ENCODE data around the gene KRT84.

KRT84 gene

DNA sequence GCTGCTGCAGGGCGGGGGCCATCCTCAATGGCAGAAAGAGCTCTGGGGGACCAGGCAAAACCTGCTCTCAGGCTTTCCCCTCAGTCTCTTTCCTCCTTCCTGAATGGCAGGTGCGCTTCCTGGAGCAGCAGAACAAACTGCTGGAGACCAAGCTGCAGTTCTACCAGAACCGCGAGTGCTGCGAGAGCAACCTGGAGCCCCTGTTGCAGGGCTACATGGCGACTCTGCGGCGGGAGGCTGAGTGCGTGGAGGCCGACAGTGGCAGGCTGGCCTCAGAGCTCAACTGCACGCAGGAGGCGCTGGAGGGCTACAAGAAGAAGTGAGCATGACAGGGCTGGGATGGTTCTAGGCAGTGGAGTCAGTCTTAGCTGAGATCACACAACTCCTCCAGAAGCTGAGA, 41.3 kb downstream of the KRT84 start:
- Histone ChIP-seq H3K4me1 (ENCODE audit: control insufficient read depth, insufficient read depth, low read length) (peaks cover under 1% of the 10 kb centered on the region; the same call in 1 of the 2 replicates), H3K36me3 (ENCODE audit: control insufficient read depth in 2 of 2, insufficient read depth in 1 of 2, low read length in 2 of 2) (no peaks in the 10 kb centered on the region), H3K27ac (ENCODE audit: extremely low read depth, low read depth, low read length) (no peak overlapping the region), H3K9me3 (ENCODE audit: control insufficient read depth, insufficient read depth, low read depth, low read length) (no peaks in the 10 kb centered on the region), H3K4me3 (ENCODE audit: low read depth, low read length) (no peak overlapping the region)
- ChIA-PET CTCF (interaction anchor here (0.7 to 1.9 kb wide), 5 partner anchors 18 to 530 kb away, joined by 3 to 8 read pairs (median 5); no protein-coding TSS in a partner anchor), POLR2A (interaction anchor here (1.1 kb wide), 1 partner anchor 17 kb away, joined by 4 read pairs; no protein-coding TSS in a partner anchor)
- no peak for TF ChIP-seq ZNF133 (tag by site-specific recombination; IDR thresholded peaks at IDR 0.05)
- TF ChIP-seq ZNF10 (tag by site-specific recombination; IDR thresholded peaks at IDR 0.05): no peak
- no peak for TF ChIP-seq ZNF350 (tag by site-specific recombination; IDR thresholded peaks at IDR 0.05)
- no peak for TF ChIP-seq ZNF239 (tag by site-specific recombination; IDR thresholded peaks at IDR 0.05)
- TF ChIP-seq ZSCAN30 (tag by site-specific recombination; IDR thresholded peaks at IDR 0.05): no peak
- no peak for TF ChIP-seq SCRT1 (tag by site-specific recombination; IDR thresholded peaks at IDR 0.05; ENCODE audit: borderline replicate concordance)
- TF ChIP-seq, protein P1, sequence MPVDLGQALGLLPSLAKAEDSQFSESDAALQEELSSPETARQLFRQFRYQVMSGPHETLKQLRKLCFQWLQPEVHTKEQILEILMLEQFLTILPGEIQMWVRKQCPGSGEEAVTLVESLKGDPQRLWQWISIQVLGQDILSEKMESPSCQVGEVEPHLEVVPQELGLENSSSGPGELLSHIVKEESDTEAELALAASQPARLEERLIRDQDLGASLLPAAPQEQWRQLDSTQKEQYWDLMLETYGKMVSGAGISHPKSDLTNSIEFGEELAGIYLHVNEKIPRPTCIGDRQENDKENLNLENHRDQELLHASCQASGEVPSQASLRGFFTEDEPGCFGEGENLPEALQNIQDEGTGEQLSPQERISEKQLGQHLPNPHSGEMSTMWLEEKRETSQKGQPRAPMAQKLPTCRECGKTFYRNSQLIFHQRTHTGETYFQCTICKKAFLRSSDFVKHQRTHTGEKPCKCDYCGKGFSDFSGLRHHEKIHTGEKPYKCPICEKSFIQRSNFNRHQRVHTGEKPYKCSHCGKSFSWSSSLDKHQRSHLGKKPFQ (tag by site-specific recombination; IDR thresholded peaks at IDR 0.05): no peak
- TF ChIP-seq ZNF501 (tag by site-specific recombination; IDR thresholded peaks at IDR 0.05): no peak

DNA sequence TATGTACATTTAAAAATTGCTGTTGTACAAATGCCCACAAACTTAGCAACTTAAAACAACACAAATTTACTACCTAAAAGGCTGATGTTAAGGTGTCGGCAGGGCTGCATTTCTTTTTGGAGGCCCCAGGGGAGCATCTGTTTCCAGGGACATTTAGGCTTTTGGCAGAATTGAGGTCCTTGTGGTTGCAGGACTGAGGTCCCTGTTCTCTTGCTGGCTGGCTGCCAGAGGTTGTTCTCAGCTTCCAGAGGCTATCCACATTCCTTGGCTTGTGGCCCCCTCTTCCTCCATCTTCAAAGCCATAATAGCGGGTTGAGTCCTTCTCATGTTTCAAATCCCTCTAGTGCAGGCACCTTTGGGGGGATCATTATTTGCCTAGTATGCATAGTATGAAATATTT, 41.9 kb downstream of the KRT84 start:
- Histone ChIP-seq H3K4me1 (ENCODE audit: control insufficient read depth, insufficient read depth, low read length) (no peaks in the 10 kb centered on the region), H3K36me3 (ENCODE audit: control insufficient read depth in 2 of 2, insufficient read depth in 1 of 2, low read length in 2 of 2) (no peaks in the 10 kb centered on the region), H3K9me3 (ENCODE audit: control insufficient read depth, insufficient read depth, low read depth, low read length) (no peaks in the 10 kb centered on the region), H3K27ac (ENCODE audit: extremely low read depth, low read depth, low read length) (no peak overlapping the region), H3K4me3 (ENCODE audit: low read depth, low read length) (no peak overlapping the region)
- POLR2A ChIA-PET: interaction anchor here (1.1 kb wide), 1 partner anchor 16 kb away, joined by 4 read pairs; no protein-coding TSS in a partner anchor
- CTCF ChIA-PET: interaction anchor here (1.9 kb wide), 1 partner anchor 18 kb away, joined by 5 read pairs; no protein-coding TSS in a partner anchor
- TF ChIP-seq ZNF837 (tag by site-specific recombination; IDR thresholded peaks at IDR 0.05): no peak
- peak; percentile 40 for TF ChIP-seq SETDB1 (IDR thresholded peaks at IDR 0.05; ENCODE audit: insufficient read length, low read length)

- Histone ChIP-seq H3K4me1 (ENCODE audit: control insufficient read depth, insufficient read depth, low read length) (no peaks in the 10 kb centered on the region), H3K9me3 (ENCODE audit: control insufficient read depth, insufficient read depth, low read depth, low read length) (no peaks in the 10 kb centered on the region), H3K36me3 (ENCODE audit: control insufficient read depth in 2 of 2, insufficient read depth in 1 of 2, low read length in 2 of 2) (no peaks in the 10 kb centered on the region), H3K27ac (ENCODE audit: extremely low read depth, low read depth, low read length) (no peak overlapping the region), H3K4me3 (ENCODE audit: low read depth, low read length) (no peak overlapping the region)
- POLR2A ChIA-PET: no interaction called here
- TF ChIP-seq ZNF701 (tag by site-specific recombination; IDR thresholded peaks at IDR 0.05): no peak
- no peak for TF ChIP-seq IKZF3 (tag by site-specific recombination; IDR thresholded peaks at IDR 0.05)
- no peak for TF ChIP-seq ZNF521 (tag by site-specific recombination; IDR thresholded peaks at IDR 0.05)
- no peak for TF ChIP-seq ZNF549 (tag by site-specific recombination; IDR thresholded peaks at IDR 0.05)
- TF ChIP-seq ZIC2 (tag by site-specific recombination; IDR thresholded peaks at IDR 0.05): no peak
- TF ChIP-seq ZNF311 (tag by site-specific recombination; IDR thresholded peaks at IDR 0.05; ENCODE audit: borderline replicate concordance): no peak
- TF ChIP-seq ZNF830 (tag by site-specific recombination; IDR thresholded peaks at IDR 0.05; ENCODE audit: low read depth): no peak
- TF ChIP-seq, protein P2, sequence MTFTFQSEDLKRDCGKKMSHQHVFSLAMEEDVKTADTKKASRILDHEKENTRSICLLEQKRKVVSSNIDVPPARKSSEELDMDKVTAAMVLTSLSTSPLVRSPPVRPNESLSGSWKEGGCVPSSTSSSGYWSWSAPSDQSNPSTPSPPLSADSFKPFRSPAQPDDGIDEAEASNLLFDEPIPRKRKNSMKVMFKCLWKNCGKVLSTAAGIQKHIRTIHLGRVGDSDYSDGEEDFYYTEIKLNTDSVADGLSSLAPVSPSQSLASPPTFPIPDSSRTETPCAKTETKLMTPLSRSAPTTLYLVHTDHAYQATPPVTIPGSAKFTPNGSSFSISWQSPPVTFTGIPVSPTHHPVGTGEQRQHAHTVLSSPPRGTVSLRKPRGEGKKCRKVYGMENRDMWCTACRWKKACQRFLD (tag by site-specific recombination; IDR thresholded peaks at IDR 0.05): no peak
- no peak for TF ChIP-seq ZNF792 (tag by site-specific recombination; IDR thresholded peaks at IDR 0.05)
- TF ChIP-seq SP2 (tag by site-specific recombination; IDR thresholded peaks at IDR 0.05): no peak
- TF ChIP-seq YY1 (tag by site-specific recombination; IDR thresholded peaks at IDR 0.05): no peak
- no peak for TF ChIP-seq ZNF248 (tag by site-specific recombination; IDR thresholded peaks at IDR 0.05)
- TF ChIP-seq ZNF133 (tag by site-specific recombination; IDR thresholded peaks at IDR 0.05): no peak
- TF ChIP-seq ZNF560 (tag by site-specific recombination; IDR thresholded peaks at IDR 0.05; ENCODE audit: borderline replicate concordance): no peak
- CTCF ChIA-PET: interaction anchor here (1.2 to 1.9 kb wide), 2 partner anchors 15 to 19 kb away, joined by 3 to 5 read pairs; no protein-coding TSS in a partner anchor
Measured at GRCh38 chr12:52342781-52343490, 42.5 kb downstream of the KRT84 start.

Measured in HEK293 (cell line).